ENCODE data around the gene BTN3A1.

GRCh38 chr6:26392932-26393636 lies 9.0 kb upstream of the BTN3A1 start:
- TF ChIP-seq EZH2 (IDR thresholded peaks at IDR 0.05; ENCODE audit: low read length, missing control alignments) = no peak
- TF ChIP-seq, protein P1, sequence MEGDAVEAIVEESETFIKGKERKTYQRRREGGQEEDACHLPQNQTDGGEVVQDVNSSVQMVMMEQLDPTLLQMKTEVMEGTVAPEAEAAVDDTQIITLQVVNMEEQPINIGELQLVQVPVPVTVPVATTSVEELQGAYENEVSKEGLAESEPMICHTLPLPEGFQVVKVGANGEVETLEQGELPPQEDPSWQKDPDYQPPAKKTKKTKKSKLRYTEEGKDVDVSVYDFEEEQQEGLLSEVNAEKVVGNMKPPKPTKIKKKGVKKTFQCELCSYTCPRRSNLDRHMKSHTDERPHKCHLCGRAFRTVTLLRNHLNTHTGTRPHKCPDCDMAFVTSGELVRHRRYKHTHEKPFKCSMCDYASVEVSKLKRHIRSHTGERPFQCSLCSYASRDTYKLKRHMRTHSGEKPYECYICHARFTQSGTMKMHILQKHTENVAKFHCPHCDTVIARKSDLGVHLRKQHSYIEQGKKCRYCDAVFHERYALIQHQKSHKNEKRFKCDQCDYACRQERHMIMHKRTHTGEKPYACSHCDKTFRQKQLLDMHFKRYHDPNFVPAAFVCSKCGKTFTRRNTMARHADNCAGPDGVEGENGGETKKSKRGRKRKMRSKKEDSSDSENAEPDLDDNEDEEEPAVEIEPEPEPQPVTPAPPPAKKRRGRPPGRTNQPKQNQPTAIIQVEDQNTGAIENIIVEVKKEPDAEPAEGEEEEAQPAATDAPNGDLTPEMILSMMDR (conservative IDR thresholded peaks at IDR 0.05 in 1 of 2, IDR thresholded peaks at IDR 0.05 in 1 of 2; ENCODE audit: low read depth in 1 of 2, low read length in 2 of 2) = no peak

Data from fibroblast of lung (primary cell).